Naive B cell (primary cell): ENCODE results near the gene TFAP2C. TPM values are rescaled to one million over a fixed set of nuclear protein-coding genes. Genes with fewer than 3 reads are reported as not detected.

Source experiments
- ATAC-seq, 2 donors: fragments of 150-1000 bp; cut with Tn5 transposase; 2 replicates each; pipeline ENCODE4 v1.10.0; 2021; ENCODE audit warnings: low read depth in 2 of 2, mild to moderate bottlenecking in 2 of 2, moderate library complexity in 2 of 2
- DNase-seq: peaks from one replicate; pipeline ENCODE4 v3.0.0; 2022
- H3K27ac Mint-ChIP-seq, 6 donors: one replicate each; pipeline ENCODE4 v1.8.0; 2020 to 2022; ENCODE audit warnings: mild to moderate bottlenecking in 6 of 6, mixed read lengths in 6 of 6, moderate library complexity in 5 of 6, inconsistent platforms in 2 of 6
- H3K27me3 Mint-ChIP-seq, 3 donors: one replicate each; pipeline ENCODE4 v1.8.0; 2021 to 2022; ENCODE audit warnings: mixed read lengths in 3 of 3, mild to moderate bottlenecking in 1 of 3
- H3K36me3 Mint-ChIP-seq, 2 donors: one replicate each; pipeline ENCODE4 v1.8.0; 2020 to 2022; ENCODE audit warnings: mixed read lengths in 2 of 2, inconsistent platforms in 1 of 2, mild to moderate bottlenecking in 1 of 2
- H3K4me1 Mint-ChIP-seq, 3 donors: one replicate each; pipeline ENCODE4 v1.8.0; 2020 to 2022; ENCODE audit warnings: mixed read lengths in 3 of 3, inconsistent platforms in 1 of 3, mild to moderate bottlenecking in 1 of 3, moderate library complexity in 1 of 3
- H3K4me3 Mint-ChIP-seq, 8 donors: one replicate each; pipeline ENCODE4 v1.8.0; 2020 to 2022; ENCODE audit warnings: mild to moderate bottlenecking in 8 of 8, mixed read lengths in 8 of 8, moderate library complexity in 8 of 8, inconsistent platforms in 2 of 8
- H3K9me3 Mint-ChIP-seq, 7 donors: one replicate each; pipeline ENCODE4 v1.8.0; 2020 to 2022; ENCODE audit warnings: mixed read lengths in 7 of 7, mild to moderate bottlenecking in 5 of 7, inconsistent platforms in 2 of 7, moderate library complexity in 1 of 7
- polyA plus RNA-seq, 6 donors: library from polyadenylated mRNA; unstranded; fragments of 300-500 nt; fragmentation: Illumina TruSeq; gene quantifications; one replicate each; pipeline ENCODE4 v1.2.3, GENCODE V29; 2021; ENCODE audit warnings: low read depth in 6 of 6

TFAP2C gene
- polyA plus RNA-seq, 6 donors from 2014 or later: not detected

GRCh38 chr20:56685879-56686278, 56.8 kb downstream of the TFAP2C start:
- DNase-seq: no peak
- H3K27me3 Mint-ChIP-seq: peaks cover 3 to 35% (median 27%) of the 10 kb centered on the region in 3 donors
- H3K4me1 Mint-ChIP-seq: no peaks in the 10 kb centered on the region
- no peak overlapping the region for H3K4me3 Mint-ChIP-seq
- no peaks in the 10 kb centered on the region for H3K36me3 Mint-ChIP-seq
- no peak for ATAC-seq
- H3K27ac Mint-ChIP-seq: no peak overlapping the region
- H3K9me3 Mint-ChIP-seq: no peaks in the 10 kb centered on the region

- Mint-ChIP-seq H3K27ac (no peak overlapping the region), H3K27me3 (peaks cover 3 to 34% (median 27%) of the 10 kb centered on the region in 3 donors), H3K9me3 (peaks cover 0 to 2% (median 0%) of the 10 kb centered on the region in 7 donors), H3K36me3 (no peaks in the 10 kb centered on the region), H3K4me1 (no peaks in the 10 kb centered on the region), H3K4me3 (no peak overlapping the region)
- ATAC-seq (no peak), DNase-seq (no peak)
Observed at GRCh38 chr20:56687061-56687460, 58.0 kb downstream of the TFAP2C start.

GRCh38 chr20:56688106-56688505, 59.0 kb downstream of the TFAP2C start:
- no peak for ATAC-seq

More at GRCh38 chr20:56688106-56688505, 59.0 kb downstream of the TFAP2C start:
- H3K9me3 Mint-ChIP-seq: peaks cover 0 to 4% (median 1%) of the 10 kb centered on the region in 7 donors
- no peaks in the 10 kb centered on the region for H3K36me3 Mint-ChIP-seq
- no peak for DNase-seq
- H3K27ac Mint-ChIP-seq: no peak overlapping the region
- H3K27me3 Mint-ChIP-seq: peaks cover 6 to 23% (median 16%) of the 10 kb centered on the region in 3 donors
- no peaks in the 10 kb centered on the region for H3K4me1 Mint-ChIP-seq
- no peak overlapping the region for H3K4me3 Mint-ChIP-seq

Other genes starting within 250 kb of the TFAP2C start
- gene AURKA, start 237.1 kb upstream of the TFAP2C start, polyA plus RNA-seq: 1 to 10 TPM in 2 of 6 donors, under 1 TPM in 3, not detected in 1; 0.13 to 1.6 (median 0.96) TPM
- 10 to 100 TPM; 23.6 to 38.0 (median 26.5) TPM for gene CSTF1, start 236.7 kb upstream of the TFAP2C start, polyA plus RNA-seq
- gene CASS4, start 217.0 kb upstream of the TFAP2C start, polyA plus RNA-seq: under 1 TPM in 4 of 6 donors, not detected in 2; 0.20 to 0.46 (median 0.28) TPM
- 100 to 1,000 TPM; 130 to 152 (median 141) TPM for gene RTF2, start 160.7 kb upstream of the TFAP2C start, polyA plus RNA-seq
- gene FAM209A, start 104.6 kb upstream of the TFAP2C start, polyA plus RNA-seq: 1 to 10 TPM in 1 of 6 donors, under 1 TPM in 3, not detected in 2; 0.38 to 1.1 (median 0.73) TPM
- gene FAM209B, start 96.1 kb upstream of the TFAP2C start, polyA plus RNA-seq: under 1 TPM in 2 of 6 donors, not detected in 4; 0.62 to 0.73 TPM